Measurements from ENCODE around the gene FBXW11.

DNA sequence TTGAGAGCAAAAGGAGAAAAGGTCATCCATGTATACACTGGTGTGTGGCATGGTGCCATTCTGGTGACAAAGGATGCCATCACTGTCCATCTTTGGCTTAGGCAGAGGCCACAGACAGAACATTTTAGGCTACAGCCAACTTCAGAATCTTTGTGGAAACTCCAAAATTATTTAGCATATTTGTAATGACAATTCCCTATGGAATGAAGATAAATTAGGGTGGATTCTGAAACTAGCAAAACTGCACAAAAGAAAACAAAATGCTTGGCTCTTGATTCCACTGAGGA, 92.5 kb downstream of the FBXW11 start:
- TF ChIP-seq, protein P1, sequence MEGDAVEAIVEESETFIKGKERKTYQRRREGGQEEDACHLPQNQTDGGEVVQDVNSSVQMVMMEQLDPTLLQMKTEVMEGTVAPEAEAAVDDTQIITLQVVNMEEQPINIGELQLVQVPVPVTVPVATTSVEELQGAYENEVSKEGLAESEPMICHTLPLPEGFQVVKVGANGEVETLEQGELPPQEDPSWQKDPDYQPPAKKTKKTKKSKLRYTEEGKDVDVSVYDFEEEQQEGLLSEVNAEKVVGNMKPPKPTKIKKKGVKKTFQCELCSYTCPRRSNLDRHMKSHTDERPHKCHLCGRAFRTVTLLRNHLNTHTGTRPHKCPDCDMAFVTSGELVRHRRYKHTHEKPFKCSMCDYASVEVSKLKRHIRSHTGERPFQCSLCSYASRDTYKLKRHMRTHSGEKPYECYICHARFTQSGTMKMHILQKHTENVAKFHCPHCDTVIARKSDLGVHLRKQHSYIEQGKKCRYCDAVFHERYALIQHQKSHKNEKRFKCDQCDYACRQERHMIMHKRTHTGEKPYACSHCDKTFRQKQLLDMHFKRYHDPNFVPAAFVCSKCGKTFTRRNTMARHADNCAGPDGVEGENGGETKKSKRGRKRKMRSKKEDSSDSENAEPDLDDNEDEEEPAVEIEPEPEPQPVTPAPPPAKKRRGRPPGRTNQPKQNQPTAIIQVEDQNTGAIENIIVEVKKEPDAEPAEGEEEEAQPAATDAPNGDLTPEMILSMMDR (IDR thresholded peaks at IDR 0.05; ENCODE audit: poor library complexity, severe bottlenecking), result no peak
- TF ChIP-seq EP300 (conservative IDR thresholded peaks at IDR 0.05; ENCODE audit: poor library complexity, severe bottlenecking), result no peak
- no peak for TF ChIP-seq TAF1 (IDR thresholded peaks at IDR 0.05; ENCODE audit: low read depth)
